Cerebellar cortex (tissue), 1 donor: ENCODE measurements around the gene ADGRF1.
"Not testable (repeated sequence)": the region's sequence is repeated elsewhere in the genome, so short reads cannot be mapped to it uniquely, and the experiment has no call there.

Experiments used
- DNase-seq: peaks from one replicate; pipeline ENCODE4 v3.0.0-alpha.2; 2015; ENCODE audit warnings: low spot score

ADGRF1 gene

GRCh38 chr6:47042275-47042791 lies at the start of gene ADGRF1:
ADGRF1 (minus strand) TSS chr6:47042332; CDS start chr6:47029061, 13,271 bp downstream.
- DNase-seq, result peak; percentile 17

GRCh38 chr6:47090881-47091280 lies 48.7 kb upstream of the ADGRF1 start:
- DNase-seq, result no peak

- not testable (repeated sequence) for DNase-seq
Observed at GRCh38 chr6:47089473-47089872, 47.3 kb upstream of the ADGRF1 start.

GRCh38 chr6:47086051-47086770 lies 44.1 kb upstream of the ADGRF1 start:
- no peak for DNase-seq

- DNase-seq, result no peak
Observed at GRCh38 chr6:47084610-47085009, 42.5 kb upstream of the ADGRF1 start.

- DNase-seq, result no peak
Observed at GRCh38 chr6:47083586-47084047, 41.5 kb upstream of the ADGRF1 start.

GRCh38 chr6:47080083-47080596 lies 38.0 kb upstream of the ADGRF1 start:
- no peak for DNase-seq

GRCh38 chr6:47079638-47080037 lies 37.5 kb upstream of the ADGRF1 start:
- no peak for DNase-seq

GRCh38 chr6:47078991-47079390 lies 36.9 kb upstream of the ADGRF1 start:
- DNase-seq, result no peak

- no peak for DNase-seq
Observed at GRCh38 chr6:47076422-47077344, 34.6 kb upstream of the ADGRF1 start.

GRCh38 chr6:47075741-47076421 lies 33.7 kb upstream of the ADGRF1 start:
- DNase-seq, result no peak

- no peak for DNase-seq
Observed at GRCh38 chr6:47075168-47075567, 33.0 kb upstream of the ADGRF1 start.

- DNase-seq, result no peak
Observed at GRCh38 chr6:47073125-47074110, 31.3 kb upstream of the ADGRF1 start.

GRCh38 chr6:47072667-47073066 lies 30.5 kb upstream of the ADGRF1 start:
- no peak for DNase-seq

GRCh38 chr6:47071681-47072080 lies 29.5 kb upstream of the ADGRF1 start:
- no peak for DNase-seq

- no peak for DNase-seq
Observed at GRCh38 chr6:47070461-47070860, 28.3 kb upstream of the ADGRF1 start.

- no peak for DNase-seq
Observed at GRCh38 chr6:47069156-47069555, 27.0 kb upstream of the ADGRF1 start.

- DNase-seq, result no peak
Observed at GRCh38 chr6:47066418-47066817, 24.3 kb upstream of the ADGRF1 start.

GRCh38 chr6:47064274-47064673 lies 22.1 kb upstream of the ADGRF1 start:
- DNase-seq, result no peak

- DNase-seq, result no peak
Observed at GRCh38 chr6:47062346-47062745, 20.2 kb upstream of the ADGRF1 start.
